ENCODE data around the gene RBFOX1.

The RBFOX1 gene

GRCh38 chr16:7334801-7335560 lies 2.3 kb downstream of the RBFOX1 start:
- DNase-seq (ENCODE audit: low spot score), result no peak

GRCh38 chr16:7335991-7336634 lies 3.5 kb downstream of the RBFOX1 start:
- no peak for DNase-seq (ENCODE audit: low spot score)

GRCh38 chr16:7336742-7337141 lies 4.1 kb downstream of the RBFOX1 start:
- no peak for DNase-seq (ENCODE audit: low spot score)

- no peak for DNase-seq (ENCODE audit: low spot score)
These were observed 6.2 kb downstream of the RBFOX1 start for GRCh38 chr16:7338826-7339225.

GRCh38 chr16:7339700-7340099 lies 7.1 kb downstream of the RBFOX1 start:
- DNase-seq (ENCODE audit: low spot score), result no peak

GRCh38 chr16:7340938-7341337 lies 8.3 kb downstream of the RBFOX1 start:
- no peak for DNase-seq (ENCODE audit: low spot score)

GRCh38 chr16:7342598-7342997 lies 10.0 kb downstream of the RBFOX1 start:
- no peak for DNase-seq (ENCODE audit: low spot score)

- no peak for DNase-seq (ENCODE audit: low spot score)
These were observed 10.6 kb downstream of the RBFOX1 start for GRCh38 chr16:7343243-7343642.

- no peak for DNase-seq (ENCODE audit: low spot score)
These were observed 12.5 kb downstream of the RBFOX1 start for GRCh38 chr16:7344830-7345780.

GRCh38 chr16:7350806-7351205 lies 18.2 kb downstream of the RBFOX1 start:
- DNase-seq (ENCODE audit: low spot score), result no peak

- DNase-seq (ENCODE audit: low spot score), result no peak
These were observed 19.2 kb downstream of the RBFOX1 start for GRCh38 chr16:7351610-7352510.

GRCh38 chr16:7355758-7356157 lies 23.1 kb downstream of the RBFOX1 start:
- DNase-seq (ENCODE audit: low spot score), result no peak

- DNase-seq (ENCODE audit: low spot score), result no peak
These were observed 28.9 kb downstream of the RBFOX1 start for GRCh38 chr16:7361416-7362129.

GRCh38 chr16:7362231-7362630 lies 29.6 kb downstream of the RBFOX1 start:
- DNase-seq (ENCODE audit: low spot score), result no peak

GRCh38 chr16:7363422-7364417 lies 31.1 kb downstream of the RBFOX1 start:
- DNase-seq (ENCODE audit: low spot score), result no peak

- DNase-seq (ENCODE audit: low spot score), result no peak
These were observed 33.4 kb downstream of the RBFOX1 start for GRCh38 chr16:7366041-7366440.

- no peak for DNase-seq (ENCODE audit: low spot score)
These were observed 34.6 kb downstream of the RBFOX1 start for GRCh38 chr16:7366993-7367880.

GRCh38 chr16:7369204-7369603 lies 36.6 kb downstream of the RBFOX1 start:
- DNase-seq (ENCODE audit: low spot score), result no peak

GRCh38 chr16:7372095-7372494 lies 39.5 kb downstream of the RBFOX1 start:
- no peak for DNase-seq (ENCODE audit: low spot score)

Measured in AG20443 (cell line).